Left lobe of liver (tissue), 2 donors: Measurements from ENCODE around the gene PMM1. TPM values are rescaled to one million over a fixed set of nuclear protein-coding genes. Genes with fewer than 3 reads are reported as not detected.

Experiments
- ATAC-seq: fragments of 200-7000 bp; cut with Tn5 transposase; one replicate; pipeline ENCODE4 v1.9.1; 2020; ENCODE audit warnings: mild to moderate bottlenecking, moderate library complexity
- DNase-seq: peaks from one replicate; pipeline ENCODE4 v3.0.0-alpha.2; 2020; ENCODE audit warnings: low spot score
- total RNA-seq: library from RNA; stranded (reverse); gene quantifications from one replicate; pipeline ENCODE4 v1.2.1, GENCODE V29; 2021
- donor health status: DM: no; HTN: no; CAD: no; lungs with moderate emphysema.
- donor health status: DM: no; HTN: yes; CAD: no.

Gene PMM1
- total RNA-seq, 1 donor from 2014 or later = 51.8 TPM

DNA sequence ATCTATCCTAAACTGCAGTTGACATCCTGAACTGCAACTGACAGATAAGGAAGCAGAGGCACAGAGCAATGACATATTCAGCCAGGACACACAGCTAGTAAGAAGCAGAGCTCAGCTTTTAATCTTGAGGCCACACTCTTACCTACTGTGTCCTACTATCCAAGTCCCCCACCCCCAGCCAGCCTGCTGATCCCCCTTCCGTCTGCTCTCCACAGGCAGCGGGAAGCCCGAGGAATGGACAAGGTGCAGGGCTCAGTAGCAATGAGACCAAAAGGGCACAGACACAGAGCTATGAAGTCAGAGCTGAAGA, 49.7 kb downstream of the PMM1 start:
- DNase-seq = no peak
- no peak for ATAC-seq

DNA sequence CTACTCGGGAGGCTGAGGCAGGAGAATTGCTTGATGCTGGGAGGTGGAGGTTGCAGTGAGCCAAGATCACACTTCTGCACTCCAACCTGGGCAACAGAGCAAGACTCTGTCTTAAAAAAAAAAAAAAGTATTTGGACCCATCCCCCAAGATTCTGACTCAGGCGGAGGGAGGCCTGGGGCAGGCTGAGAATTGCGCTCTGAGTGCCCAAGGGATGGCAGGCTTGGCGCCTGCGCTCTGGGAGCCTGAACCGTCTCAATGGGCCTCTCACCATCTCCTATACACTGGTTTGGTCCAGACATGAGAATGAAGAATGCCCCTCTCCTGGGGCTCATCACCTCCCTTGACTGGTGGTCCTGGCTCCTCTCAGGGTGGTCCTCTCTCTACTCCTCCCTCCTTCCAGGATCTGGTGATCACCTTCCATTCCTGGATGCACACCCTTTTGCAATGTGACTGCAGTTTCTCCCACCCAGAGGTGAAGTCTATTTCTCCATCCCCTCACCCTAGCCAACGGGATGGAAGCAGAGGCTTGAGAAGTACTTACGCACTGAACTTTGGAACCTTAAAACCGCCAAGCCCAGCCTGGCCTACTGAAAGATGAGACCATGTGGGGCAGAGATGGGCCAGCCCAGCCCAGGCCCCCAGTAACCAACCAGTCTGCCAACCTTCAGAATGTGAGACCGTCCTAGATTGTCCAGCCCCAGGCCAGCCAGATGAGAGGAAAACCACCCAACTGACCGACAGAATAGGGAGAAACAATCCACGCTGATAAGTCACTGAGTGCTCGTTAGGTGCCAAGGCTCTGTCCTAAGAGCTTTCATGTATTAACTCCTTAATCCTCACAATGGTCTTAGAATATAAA, 50.3 kb downstream of the PMM1 start:
- DNase-seq (no peak), ATAC-seq (no peak)

DNA sequence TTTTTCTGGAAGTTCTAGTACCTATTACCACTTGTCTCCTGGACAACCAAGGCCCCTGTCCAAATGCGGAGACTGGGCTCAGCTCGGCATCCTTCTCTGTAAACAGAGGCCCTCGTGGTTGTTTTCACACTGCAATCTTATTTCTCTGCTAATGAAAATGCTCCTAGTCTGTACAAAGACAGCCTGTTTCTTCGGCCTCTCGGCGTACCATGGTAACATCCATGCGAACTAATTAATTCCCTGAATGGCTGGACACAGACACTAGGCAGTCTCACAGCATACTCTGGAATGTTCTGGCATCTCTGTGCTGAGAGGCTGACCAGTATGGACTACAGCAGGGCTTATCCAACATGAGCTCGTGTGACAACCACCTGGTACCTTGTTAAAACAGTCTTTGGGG, 51.1 kb downstream of the PMM1 start:
- DNase-seq (no peak), ATAC-seq (no peak)

DNA sequence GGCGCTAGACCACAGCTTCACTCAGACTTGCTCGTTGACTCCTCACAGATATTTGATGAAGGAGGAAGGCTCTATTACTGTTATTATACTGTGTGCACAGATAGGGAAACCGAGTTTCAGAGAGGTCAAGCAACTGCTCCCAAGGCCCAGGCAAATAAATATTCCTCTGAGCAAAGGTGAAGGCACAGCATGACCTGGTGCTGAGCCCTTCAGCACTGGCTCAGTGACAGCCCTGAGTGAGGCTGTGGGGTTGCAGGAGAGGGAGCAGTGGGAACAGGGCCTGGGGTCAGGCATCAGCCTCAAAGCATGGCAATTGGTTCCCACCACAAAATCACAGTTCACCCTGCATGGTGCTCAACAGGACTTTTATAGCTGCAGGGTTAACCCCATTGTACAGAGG, 52.4 kb downstream of the PMM1 start:
- DNase-seq = no peak
- ATAC-seq = peak; percentile 64

DNA sequence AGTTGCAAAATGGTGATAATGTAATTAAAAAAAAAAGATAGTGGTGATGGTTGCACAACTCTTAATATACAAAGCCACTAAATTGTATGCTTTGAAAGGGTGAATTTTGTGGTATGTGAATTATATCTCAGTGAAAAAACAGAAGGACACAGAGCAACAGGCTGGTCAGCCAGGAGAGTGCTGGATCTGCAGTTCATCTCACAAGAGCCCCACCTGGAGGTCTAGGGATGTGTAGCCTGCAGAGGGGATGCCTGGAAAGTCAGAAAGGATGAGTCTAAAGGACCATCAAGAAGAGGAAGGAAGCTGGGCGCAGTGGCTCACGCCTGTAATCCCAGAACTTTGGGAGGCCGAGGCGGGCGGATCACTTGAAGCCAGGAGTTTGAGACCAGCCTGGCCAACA, 54.4 kb downstream of the PMM1 start:
- no peak for ATAC-seq

DNA sequence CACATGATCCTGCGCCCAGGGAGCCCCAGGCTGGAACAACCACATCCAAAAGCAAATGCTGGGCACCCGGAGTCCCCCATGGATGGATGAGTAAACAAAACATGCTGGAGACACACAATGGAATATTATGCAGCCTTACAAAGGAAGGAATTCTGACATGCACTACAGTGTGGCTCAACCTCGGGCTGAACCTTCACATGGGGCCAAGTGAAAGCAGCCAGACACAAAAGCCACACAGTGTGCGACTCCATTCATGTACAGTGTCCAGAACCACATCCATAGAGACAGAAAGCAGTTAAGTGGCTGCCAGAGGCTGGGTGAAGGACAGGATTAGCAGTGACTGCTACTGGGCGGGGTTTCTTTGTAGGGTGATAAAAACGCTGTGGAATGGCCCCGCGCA, 55.4 kb downstream of the PMM1 start:
- no peak for DNase-seq
- no peak for ATAC-seq

More for the DNA sequence above, 54.4 kb downstream of the PMM1 start:
- DNase-seq = no peak

DNA sequence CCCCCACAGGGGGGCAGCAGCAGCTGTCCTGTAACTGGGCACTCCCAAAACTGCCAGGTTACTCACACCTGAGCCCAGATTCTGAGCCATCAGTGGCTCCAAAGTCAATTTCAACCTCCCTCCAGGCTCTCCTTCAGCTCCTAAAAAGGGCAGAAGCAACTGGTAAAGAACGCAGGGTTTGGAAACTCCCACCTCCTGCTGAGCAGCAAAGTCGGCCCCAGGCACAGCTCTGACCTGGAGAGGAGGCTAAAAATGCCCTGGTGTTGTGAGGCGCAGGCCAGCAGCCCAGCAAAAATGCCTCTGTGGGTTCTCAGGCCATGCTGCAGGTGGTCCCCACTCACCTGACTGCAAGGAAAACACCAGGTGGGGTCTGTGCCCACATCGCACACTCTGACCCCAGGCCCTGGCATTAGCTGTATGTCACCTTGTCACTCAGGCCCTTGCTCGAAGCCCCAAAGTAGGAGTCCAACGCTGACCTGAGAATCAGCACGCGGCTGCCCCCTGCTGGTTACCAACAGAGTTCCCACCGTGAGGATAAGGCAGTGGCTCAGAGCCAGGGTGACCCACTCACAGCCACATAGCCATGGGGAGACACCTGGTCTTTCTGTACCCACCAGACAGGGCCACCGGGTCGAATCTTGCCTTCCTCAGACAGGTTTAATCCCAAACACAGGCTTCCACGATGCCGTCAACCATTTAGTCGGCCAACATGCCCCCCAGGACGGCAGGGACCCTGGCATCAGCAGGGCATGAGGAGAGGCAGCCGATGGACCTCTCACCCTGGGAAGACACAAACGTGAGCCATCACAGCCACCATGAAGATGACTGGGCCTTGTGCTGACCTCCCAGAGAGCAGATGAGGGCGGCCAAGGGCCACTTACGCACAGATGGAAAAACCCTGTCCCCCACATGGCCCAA, 56.5 kb downstream of the PMM1 start:
- DNase-seq (peak; percentile 76), ATAC-seq (peak; percentile 64)

DNA sequence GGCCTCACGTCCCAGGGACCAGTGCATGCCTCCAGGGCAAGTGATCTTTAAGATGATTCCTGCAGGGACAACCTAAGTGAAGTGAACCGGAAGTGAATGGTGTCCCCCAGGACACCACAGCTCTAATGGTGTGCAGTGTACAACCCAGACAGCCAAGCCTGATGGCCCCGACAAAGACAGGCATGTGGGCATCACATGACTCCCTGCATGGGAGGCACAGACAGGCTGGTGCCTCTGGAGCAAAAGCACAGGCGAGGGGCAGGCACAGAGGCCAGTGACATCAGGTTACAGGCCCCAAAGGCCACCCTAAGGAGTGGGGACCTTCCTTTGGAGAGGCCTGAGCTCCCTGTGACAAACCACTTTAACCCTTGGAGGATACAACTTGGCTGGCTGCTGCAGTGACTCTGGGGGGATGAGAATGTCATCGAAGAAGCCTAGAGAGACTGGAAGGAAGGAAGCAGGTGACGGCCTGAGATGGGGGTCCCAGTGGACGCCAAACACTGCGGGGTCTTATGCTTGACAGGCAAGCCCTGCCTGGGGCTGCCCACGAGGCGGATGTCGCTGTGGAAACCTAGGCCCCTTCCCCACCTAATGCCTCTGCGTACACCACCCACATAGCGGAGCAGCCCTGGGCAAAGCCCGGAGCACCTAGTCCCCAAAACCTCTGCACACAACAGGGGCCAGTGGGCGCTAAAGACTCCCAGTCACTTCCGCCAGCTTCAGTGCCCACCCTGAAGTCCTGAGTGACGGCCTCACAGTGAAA, 57.7 kb downstream of the PMM1 start:
- DNase-seq = no peak

DNA sequence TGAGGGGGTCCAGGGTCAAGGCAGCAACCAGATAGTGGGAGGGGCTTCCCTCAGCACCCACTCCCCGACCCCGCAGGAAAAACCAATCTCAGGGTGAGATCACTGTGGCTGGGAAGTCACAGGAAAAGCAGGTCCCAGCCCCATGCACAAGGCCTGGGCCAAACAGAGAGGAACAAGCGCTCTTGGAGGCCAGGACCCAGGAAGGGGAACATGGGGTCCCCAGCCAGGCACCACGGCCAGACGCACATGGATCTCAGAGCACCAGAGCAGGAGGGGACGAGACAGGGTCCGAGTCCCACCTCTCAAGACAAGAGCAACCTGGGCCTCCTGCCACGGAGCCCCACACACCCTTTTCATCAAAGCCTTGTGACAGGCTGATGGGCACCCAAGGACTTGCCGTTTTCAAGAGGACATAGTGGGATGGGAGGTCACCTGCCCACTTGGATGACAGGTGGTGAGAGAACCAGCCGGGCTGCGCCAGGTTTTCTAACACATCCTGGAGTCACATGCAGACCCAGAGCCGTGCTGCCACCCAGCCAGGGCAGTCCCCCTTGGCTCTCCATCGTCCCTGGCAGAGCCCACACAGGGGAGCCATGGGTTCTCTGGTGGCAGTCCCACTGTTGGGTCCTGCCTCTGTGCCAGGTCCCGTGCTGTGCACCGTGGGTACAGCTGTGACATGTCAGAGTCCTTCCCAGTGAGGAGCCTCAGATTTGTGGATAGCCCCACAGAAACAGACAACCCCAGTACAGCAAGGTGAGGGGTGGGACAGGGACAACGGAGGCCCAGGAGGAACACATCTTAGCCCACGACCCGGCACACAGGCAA, 58.5 kb downstream of the PMM1 start:
- DNase-seq (no peak), ATAC-seq (no peak)

More for the DNA sequence above, 57.7 kb downstream of the PMM1 start:
- no peak for ATAC-seq

DNA sequence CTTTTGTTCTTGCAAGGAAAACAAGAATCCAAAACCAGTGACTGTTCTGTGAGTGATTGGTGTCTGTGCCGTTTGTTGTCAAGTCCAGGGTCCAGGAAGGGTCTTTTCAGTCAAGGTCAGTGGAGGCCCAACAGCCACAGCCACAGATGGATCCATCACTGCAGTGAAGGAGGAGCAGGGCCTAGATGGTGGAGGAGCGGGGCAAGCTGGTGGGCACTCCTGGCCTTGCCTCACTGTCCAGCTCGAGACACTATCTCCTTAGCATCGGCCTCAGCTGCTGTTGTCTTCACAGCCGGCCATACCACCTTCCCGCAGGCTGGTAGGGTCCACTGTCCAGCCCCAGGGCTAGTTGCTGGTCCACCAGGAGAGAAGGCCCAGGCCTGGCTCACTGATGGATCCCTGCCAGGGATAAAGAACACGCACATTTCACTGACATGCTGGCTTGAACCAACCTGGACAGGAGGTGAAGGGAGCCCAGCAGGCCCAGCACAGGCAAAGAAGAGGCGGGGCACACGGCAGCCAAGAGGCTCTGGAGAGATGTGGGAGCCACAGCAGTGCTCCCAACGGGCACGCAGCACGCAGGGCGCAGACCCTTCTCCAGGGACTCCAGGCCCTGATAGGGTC, 60.6 kb downstream of the PMM1 start:
- no peak for ATAC-seq
- DNase-seq = no peak

DNA sequence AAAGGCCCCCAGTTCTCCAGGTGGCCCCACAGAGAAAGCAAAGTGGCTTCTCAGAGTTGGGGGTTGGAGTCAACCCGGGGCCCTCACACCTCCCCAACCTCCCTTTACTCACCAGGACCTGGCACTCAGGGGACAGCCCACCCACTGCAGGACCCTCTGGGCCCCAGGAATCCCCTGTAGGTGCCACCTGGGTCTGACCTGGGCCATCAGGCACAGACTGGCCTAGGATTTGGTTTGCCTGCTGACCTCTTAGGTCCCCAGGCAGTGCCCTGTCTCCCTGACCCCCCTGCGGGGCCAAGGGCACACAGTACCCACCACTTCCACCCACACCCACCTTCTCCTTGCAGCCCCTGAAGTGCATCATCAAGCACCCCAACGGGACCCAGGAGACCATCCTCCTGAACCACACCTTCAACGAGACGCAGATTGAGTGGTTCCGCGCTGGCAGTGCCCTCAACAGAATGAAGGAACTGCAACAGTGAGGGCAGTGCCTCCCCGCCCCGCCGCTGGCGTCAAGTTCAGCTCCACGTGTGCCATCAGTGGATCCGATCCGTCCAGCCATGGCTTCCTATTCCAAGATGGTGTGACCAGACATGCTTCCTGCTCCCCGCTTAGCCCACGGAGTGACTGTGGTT, 61.4 kb downstream of the PMM1 start:
- ATAC-seq (no peak), DNase-seq (no peak)

Other genes with a start within 250 kb of the PMM1 start
- 26.3 TPM for gene TEF, start 207.9 kb downstream of the PMM1 start, total RNA-seq
- 40.1 TPM for gene TOB2, start 143.0 kb downstream of the PMM1 start, total RNA-seq
- 14.6 TPM for gene PHF5A, start 121.1 kb downstream of the PMM1 start, total RNA-seq
- 71.8 TPM for gene ACO2, start 120.7 kb downstream of the PMM1 start, total RNA-seq
- 22.5 TPM for gene POLR3H, start 45.4 kb downstream of the PMM1 start, total RNA-seq
- 0.88 TPM for gene CSDC2, start 28.8 kb downstream of the PMM1 start, total RNA-seq
- 40.5 TPM for gene DESI1, start 31.2 kb upstream of the PMM1 start, total RNA-seq
- gene XRCC6, start 31.5 kb upstream of the PMM1 start, total RNA-seq = 65.9 TPM
- 39.7 TPM for gene SNU13, start 99.0 kb upstream of the PMM1 start, total RNA-seq
- gene MEI1, start 109.7 kb upstream of the PMM1 start, total RNA-seq = 0.53 TPM
- gene CCDC134, start 210.8 kb upstream of the PMM1 start, total RNA-seq = 5.1 TPM
- gene SREBF2, start 243.3 kb upstream of the PMM1 start, total RNA-seq = 30.4 TPM